ENCODE measurements around the gene YWHAG.

DNA sequence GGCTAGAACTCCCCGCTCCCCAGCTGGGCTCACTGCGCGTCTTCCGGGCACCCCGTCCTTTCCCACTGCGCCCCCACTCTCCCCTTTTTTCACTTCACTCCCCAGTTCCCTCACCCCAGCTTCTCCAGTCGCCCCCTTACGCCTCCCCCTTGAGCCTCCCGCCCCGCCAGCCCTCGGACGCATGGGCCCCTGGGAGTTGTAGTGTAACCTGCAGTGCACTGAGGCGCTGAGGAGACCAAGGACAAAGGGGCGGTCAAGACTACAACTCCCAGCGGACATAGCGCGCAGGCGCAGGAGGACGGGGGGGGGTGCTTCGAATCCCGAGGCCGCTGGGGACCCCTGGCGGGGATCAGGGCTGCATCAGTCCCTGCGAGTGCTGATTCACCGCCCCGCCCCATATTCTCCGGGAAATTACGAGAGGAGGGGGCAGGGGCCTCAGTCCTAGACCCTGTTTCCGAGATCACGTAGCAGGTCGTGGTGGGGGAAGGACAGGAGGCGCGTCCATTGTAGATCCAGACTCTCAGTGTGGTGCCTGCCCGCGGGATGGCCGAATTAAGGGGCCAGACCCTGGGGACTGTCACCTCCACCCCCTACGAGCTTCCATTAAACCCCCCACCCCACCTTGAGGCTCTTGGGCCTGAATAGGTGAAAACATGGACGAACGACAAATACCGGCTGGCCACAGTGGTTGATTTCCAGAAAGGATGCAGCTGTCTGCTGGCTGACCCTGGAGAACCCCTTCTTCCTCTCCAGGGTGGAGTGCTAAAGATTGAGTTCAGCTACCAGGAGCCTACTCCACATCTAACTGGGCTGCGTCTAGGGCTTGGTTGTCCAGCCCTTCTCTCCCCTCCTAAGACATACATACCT is 553 bp upstream of the YWHAG start:
- no peak for TF ChIP-seq ZNF274 (CRISPR knock-in tag; IDR thresholded peaks at IDR 0.05)
- TF ChIP-seq KDM5A (IDR thresholded peaks at IDR 0.05; ENCODE audit: borderline replicate concordance, low read length) = no peak
- TF ChIP-seq, protein P1, sequence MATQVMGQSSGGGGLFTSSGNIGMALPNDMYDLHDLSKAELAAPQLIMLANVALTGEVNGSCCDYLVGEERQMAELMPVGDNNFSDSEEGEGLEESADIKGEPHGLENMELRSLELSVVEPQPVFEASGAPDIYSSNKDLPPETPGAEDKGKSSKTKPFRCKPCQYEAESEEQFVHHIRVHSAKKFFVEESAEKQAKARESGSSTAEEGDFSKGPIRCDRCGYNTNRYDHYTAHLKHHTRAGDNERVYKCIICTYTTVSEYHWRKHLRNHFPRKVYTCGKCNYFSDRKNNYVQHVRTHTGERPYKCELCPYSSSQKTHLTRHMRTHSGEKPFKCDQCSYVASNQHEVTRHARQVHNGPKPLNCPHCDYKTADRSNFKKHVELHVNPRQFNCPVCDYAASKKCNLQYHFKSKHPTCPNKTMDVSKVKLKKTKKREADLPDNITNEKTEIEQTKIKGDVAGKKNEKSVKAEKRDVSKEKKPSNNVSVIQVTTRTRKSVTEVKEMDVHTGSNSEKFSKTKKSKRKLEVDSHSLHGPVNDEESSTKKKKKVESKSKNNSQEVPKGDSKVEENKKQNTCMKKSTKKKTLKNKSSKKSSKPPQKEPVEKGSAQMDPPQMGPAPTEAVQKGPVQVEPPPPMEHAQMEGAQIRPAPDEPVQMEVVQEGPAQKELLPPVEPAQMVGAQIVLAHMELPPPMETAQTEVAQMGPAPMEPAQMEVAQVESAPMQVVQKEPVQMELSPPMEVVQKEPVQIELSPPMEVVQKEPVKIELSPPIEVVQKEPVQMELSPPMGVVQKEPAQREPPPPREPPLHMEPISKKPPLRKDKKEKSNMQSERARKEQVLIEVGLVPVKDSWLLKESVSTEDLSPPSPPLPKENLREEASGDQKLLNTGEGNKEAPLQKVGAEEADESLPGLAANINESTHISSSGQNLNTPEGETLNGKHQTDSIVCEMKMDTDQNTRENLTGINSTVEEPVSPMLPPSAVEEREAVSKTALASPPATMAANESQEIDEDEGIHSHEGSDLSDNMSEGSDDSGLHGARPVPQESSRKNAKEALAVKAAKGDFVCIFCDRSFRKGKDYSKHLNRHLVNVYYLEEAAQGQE (IDR thresholded peaks at IDR 0.05; ENCODE audit: borderline replicate concordance in 1 of 2, low read depth in 1 of 2, low read length in 2 of 2) = no peak
- TF ChIP-seq, protein P2, sequence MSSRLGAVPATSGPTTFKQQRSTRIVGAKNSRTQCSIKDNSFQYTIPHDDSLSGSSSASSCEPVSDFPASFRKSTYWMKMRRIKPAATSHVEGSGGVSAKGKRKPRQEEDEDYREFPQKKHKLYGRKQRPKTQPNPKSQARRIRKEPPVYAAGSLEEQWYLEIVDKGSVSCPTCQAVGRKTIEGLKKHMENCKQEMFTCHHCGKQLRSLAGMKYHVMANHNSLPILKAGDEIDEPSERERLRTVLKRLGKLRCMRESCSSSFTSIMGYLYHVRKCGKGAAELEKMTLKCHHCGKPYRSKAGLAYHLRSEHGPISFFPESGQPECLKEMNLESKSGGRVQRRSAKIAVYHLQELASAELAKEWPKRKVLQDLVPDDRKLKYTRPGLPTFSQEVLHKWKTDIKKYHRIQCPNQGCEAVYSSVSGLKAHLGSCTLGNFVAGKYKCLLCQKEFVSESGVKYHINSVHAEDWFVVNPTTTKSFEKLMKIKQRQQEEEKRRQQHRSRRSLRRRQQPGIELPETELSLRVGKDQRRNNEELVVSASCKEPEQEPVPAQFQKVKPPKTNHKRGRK (CRISPR knock-in tag; IDR thresholded peaks at IDR 0.05) = no peak
- no peak for TF ChIP-seq RELA (CRISPR knock-in tag; IDR thresholded peaks at IDR 0.05)
- TF ChIP-seq, protein P3, sequence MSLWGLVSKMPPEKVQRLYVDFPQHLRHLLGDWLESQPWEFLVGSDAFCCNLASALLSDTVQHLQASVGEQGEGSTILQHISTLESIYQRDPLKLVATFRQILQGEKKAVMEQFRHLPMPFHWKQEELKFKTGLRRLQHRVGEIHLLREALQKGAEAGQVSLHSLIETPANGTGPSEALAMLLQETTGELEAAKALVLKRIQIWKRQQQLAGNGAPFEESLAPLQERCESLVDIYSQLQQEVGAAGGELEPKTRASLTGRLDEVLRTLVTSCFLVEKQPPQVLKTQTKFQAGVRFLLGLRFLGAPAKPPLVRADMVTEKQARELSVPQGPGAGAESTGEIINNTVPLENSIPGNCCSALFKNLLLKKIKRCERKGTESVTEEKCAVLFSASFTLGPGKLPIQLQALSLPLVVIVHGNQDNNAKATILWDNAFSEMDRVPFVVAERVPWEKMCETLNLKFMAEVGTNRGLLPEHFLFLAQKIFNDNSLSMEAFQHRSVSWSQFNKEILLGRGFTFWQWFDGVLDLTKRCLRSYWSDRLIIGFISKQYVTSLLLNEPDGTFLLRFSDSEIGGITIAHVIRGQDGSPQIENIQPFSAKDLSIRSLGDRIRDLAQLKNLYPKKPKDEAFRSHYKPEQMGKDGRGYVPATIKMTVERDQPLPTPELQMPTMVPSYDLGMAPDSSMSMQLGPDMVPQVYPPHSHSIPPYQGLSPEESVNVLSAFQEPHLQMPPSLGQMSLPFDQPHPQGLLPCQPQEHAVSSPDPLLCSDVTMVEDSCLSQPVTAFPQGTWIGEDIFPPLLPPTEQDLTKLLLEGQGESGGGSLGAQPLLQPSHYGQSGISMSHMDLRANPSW (CRISPR knock-in tag; IDR thresholded peaks at IDR 0.05; ENCODE audit: borderline replicate concordance) = no peak
- TF ChIP-seq ZNF510 (CRISPR knock-in tag; IDR thresholded peaks at IDR 0.05; ENCODE audit: low read depth) = 0 out of 2 replicates have a peak, but pooled peaks have one; percentile 26
- TF ChIP-seq, protein P4, sequence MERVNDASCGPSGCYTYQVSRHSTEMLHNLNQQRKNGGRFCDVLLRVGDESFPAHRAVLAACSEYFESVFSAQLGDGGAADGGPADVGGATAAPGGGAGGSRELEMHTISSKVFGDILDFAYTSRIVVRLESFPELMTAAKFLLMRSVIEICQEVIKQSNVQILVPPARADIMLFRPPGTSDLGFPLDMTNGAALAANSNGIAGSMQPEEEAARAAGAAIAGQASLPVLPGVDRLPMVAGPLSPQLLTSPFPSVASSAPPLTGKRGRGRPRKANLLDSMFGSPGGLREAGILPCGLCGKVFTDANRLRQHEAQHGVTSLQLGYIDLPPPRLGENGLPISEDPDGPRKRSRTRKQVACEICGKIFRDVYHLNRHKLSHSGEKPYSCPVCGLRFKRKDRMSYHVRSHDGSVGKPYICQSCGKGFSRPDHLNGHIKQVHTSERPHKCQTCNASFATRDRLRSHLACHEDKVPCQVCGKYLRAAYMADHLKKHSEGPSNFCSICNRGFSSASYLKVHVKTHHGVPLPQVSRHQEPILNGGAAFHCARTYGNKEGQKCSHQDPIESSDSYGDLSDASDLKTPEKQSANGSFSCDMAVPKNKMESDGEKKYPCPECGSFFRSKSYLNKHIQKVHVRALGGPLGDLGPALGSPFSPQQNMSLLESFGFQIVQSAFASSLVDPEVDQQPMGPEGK (CRISPR knock-in tag; IDR thresholded peaks at IDR 0.05) = peak; percentile 78
- TF ChIP-seq ZKSCAN1 (IDR thresholded peaks at IDR 0.05; ENCODE audit: low read length) = no peak
- TF ChIP-seq, protein P5, sequence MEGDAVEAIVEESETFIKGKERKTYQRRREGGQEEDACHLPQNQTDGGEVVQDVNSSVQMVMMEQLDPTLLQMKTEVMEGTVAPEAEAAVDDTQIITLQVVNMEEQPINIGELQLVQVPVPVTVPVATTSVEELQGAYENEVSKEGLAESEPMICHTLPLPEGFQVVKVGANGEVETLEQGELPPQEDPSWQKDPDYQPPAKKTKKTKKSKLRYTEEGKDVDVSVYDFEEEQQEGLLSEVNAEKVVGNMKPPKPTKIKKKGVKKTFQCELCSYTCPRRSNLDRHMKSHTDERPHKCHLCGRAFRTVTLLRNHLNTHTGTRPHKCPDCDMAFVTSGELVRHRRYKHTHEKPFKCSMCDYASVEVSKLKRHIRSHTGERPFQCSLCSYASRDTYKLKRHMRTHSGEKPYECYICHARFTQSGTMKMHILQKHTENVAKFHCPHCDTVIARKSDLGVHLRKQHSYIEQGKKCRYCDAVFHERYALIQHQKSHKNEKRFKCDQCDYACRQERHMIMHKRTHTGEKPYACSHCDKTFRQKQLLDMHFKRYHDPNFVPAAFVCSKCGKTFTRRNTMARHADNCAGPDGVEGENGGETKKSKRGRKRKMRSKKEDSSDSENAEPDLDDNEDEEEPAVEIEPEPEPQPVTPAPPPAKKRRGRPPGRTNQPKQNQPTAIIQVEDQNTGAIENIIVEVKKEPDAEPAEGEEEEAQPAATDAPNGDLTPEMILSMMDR (CRISPR knock-in tag; IDR thresholded peaks at IDR 0.05) = peak; percentile 95
- no peak for TF ChIP-seq SP2 (CRISPR knock-in tag; IDR thresholded peaks at IDR 0.05)
